ENCODE measurements around the gene SPIC.

The SPIC gene

DNA sequence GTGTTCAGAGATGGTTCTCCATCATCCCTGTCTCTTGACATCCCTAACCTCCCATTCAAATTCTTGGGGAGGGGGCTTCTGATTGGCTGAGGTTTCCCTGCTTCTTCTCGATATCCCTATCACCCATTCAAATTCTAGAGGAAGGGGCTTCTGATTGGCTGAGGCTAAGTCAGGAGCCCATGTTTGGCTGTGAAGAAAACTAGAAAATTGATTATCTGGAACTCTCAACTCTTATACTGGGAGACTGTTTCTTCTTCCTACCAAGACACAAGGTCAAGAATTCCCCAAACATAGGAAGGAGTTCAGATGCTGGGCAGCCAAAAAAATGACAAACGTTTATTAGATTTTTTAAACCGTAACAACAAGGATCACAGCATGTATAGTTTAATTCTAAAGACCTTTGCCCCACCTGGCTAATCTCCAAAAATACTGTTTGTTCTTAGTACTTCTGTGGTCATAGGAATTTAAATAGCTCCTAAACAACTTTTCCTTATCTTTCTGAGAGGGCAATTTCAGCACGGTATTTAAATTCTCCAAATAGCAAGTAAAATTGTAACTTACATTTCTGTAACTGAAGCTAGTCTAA lies 26.4 kb downstream of the SPIC start:
- ChIA-PET POLR2A (no interaction called here), CTCF (no interaction called here)
- no peak overlapping the region for H3K4me3 ChIP-seq (ENCODE audit: low read depth, low read length)
- TF ChIP-seq, protein P1, sequence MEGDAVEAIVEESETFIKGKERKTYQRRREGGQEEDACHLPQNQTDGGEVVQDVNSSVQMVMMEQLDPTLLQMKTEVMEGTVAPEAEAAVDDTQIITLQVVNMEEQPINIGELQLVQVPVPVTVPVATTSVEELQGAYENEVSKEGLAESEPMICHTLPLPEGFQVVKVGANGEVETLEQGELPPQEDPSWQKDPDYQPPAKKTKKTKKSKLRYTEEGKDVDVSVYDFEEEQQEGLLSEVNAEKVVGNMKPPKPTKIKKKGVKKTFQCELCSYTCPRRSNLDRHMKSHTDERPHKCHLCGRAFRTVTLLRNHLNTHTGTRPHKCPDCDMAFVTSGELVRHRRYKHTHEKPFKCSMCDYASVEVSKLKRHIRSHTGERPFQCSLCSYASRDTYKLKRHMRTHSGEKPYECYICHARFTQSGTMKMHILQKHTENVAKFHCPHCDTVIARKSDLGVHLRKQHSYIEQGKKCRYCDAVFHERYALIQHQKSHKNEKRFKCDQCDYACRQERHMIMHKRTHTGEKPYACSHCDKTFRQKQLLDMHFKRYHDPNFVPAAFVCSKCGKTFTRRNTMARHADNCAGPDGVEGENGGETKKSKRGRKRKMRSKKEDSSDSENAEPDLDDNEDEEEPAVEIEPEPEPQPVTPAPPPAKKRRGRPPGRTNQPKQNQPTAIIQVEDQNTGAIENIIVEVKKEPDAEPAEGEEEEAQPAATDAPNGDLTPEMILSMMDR (IDR thresholded peaks at IDR 0.05; ENCODE audit: insufficient read depth, low read length, missing control alignments): no peak
- DNase-seq (ENCODE audit: low read depth, low spot score): no peak

DNA sequence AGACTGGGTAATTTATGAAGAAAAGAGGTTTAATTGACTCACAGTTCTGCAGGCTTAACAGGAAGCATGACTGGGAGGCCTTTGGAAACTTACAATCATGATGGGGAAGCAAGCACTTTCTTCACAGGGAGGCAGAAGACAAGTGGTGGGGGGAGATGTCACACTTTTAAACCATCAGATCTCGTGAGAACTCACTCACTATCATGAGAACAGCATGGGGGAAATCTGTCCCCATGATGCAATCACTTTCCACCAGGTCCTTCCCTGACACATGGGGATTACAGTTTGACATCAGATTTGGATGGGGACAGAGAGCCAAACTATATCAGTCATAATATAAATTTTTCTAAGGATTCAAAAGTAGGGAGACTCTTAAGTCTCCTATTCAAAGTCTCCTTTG lies 46.0 kb downstream of the SPIC start:
- H3K4me3 ChIP-seq (ENCODE audit: low read depth, low read length): no peak overlapping the region
- ChIA-PET CTCF (no interaction called here), POLR2A (no interaction called here)
- TF ChIP-seq, protein P1 (IDR thresholded peaks at IDR 0.05; ENCODE audit: insufficient read depth, low read length, missing control alignments): no peak
- no peak for DNase-seq (ENCODE audit: low read depth, low spot score)

DNA sequence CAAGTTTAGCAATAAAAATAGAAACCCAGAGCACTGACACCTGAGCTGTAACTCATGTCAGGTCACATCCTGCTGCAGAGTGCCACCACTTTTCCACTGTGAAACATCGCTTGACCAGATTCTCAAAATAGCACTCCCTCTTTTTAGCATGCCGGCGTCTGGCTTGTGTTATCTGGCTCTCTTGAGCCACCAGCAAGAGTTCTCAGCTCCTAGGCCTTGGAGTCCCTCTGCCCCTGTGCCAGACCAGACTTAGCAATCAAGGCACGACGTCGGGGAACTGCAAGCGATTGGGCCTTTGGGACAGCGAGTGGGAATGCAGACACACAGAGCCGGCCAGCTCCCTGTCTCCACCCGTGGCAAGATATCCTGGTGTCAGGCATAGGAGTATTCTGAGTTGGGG lies 52.5 kb downstream of the SPIC start:
- no peak for DNase-seq (ENCODE audit: low read depth, low spot score)
- ChIA-PET CTCF (no interaction called here), POLR2A (no interaction called here)
- no peak overlapping the region for H3K4me3 ChIP-seq (ENCODE audit: low read depth, low read length)
- TF ChIP-seq, protein P1 (IDR thresholded peaks at IDR 0.05; ENCODE audit: insufficient read depth, low read length, missing control alignments): no peak

- POLR2A ChIA-PET: no interaction called here
- H3K4me3 ChIP-seq (ENCODE audit: low read depth, low read length): no peak overlapping the region
Observed at GRCh38 chr12:101536069-101536674, 61.0 kb downstream of the SPIC start.

More at GRCh38 chr12:101536069-101536674, 61.0 kb downstream of the SPIC start:
- CTCF ChIA-PET: no interaction called here
- TF ChIP-seq, protein P1 (IDR thresholded peaks at IDR 0.05; ENCODE audit: insufficient read depth, low read length, missing control alignments): no peak
- DNase-seq (ENCODE audit: low read depth, low spot score): no peak

Data from AG04449 (cell line).